AG09309 (cell line): Measurements from ENCODE around the gene NXN.

ENCODE experiments used
- DNase-seq: peaks from one replicate; pipeline ENCODE4 v3.0.0-alpha.2; 2010; ENCODE audit warnings: low read depth
- H3K4me3 ChIP-seq: 2 replicates; pipeline ENCODE4 v1.5.1; 2011; ENCODE audit warnings: mild to moderate bottlenecking, low read depth, low read length, moderate library complexity; ENCODE audit not compliant: control insufficient read depth
- CTCF ChIP-seq: IDR thresholded peaks from 2 replicates; pipeline ENCODE4 v1.5.1; 2011; ENCODE audit warnings: mild to moderate bottlenecking, low read depth, low read length, inconsistent platforms; ENCODE audit not compliant: insufficient read depth, control insufficient read depth; ENCODE audit errors: missing control alignments

The NXN gene

GRCh38 chr17:988561-988960 lies 9.0 kb upstream of the NXN start:
- H3K4me3 ChIP-seq, result no peak overlapping the region
- no peak for TF ChIP-seq CTCF
- no peak for DNase-seq

GRCh38 chr17:987931-988330 lies 8.4 kb upstream of the NXN start:
- no peak overlapping the region for H3K4me3 ChIP-seq
- TF ChIP-seq CTCF, result no peak
- no peak for DNase-seq

- DNase-seq, result no peak
- no peak for TF ChIP-seq CTCF
- no peak overlapping the region for H3K4me3 ChIP-seq
Observed at GRCh38 chr17:986322-986929, 6.8 kb upstream of the NXN start.

GRCh38 chr17:983921-984320 lies 4.3 kb upstream of the NXN start:
- H3K4me3 ChIP-seq, result no peak overlapping the region
- no peak for DNase-seq
- TF ChIP-seq CTCF, result no peak

- no peak for DNase-seq
- no peak overlapping the region for H3K4me3 ChIP-seq
- no peak for TF ChIP-seq CTCF
Observed at GRCh38 chr17:981292-981658, 1.7 kb upstream of the NXN start.

- H3K4me3 ChIP-seq, result peak overlapping the region; percentile 58
- no peak for DNase-seq
- peak; percentile 73 for TF ChIP-seq CTCF
Observed at GRCh38 chr17:980406-981291, 1.1 kb upstream of the NXN start.
